Stimulated activated CD8-positive, alpha-beta memory T cell treated with anti-CD3 and anti-CD28 coated beads, Interleukin-12 subunit alpha, Interleukin-12 subunit beta, amount 100 ng/mL, for 24 hours (primary cell): ENCODE data around the gene FZD8.
"Not testable (repeated sequence)": the region's sequence is repeated elsewhere in the genome, so short reads cannot be mapped to it uniquely, and the experiment has no call there.

Experiments used
- DNase-seq: peaks from one replicate; pipeline ENCODE4 v3.0.0-alpha.2; 2020; ENCODE audit errors: extremely low read depth

Gene FZD8

DNA sequence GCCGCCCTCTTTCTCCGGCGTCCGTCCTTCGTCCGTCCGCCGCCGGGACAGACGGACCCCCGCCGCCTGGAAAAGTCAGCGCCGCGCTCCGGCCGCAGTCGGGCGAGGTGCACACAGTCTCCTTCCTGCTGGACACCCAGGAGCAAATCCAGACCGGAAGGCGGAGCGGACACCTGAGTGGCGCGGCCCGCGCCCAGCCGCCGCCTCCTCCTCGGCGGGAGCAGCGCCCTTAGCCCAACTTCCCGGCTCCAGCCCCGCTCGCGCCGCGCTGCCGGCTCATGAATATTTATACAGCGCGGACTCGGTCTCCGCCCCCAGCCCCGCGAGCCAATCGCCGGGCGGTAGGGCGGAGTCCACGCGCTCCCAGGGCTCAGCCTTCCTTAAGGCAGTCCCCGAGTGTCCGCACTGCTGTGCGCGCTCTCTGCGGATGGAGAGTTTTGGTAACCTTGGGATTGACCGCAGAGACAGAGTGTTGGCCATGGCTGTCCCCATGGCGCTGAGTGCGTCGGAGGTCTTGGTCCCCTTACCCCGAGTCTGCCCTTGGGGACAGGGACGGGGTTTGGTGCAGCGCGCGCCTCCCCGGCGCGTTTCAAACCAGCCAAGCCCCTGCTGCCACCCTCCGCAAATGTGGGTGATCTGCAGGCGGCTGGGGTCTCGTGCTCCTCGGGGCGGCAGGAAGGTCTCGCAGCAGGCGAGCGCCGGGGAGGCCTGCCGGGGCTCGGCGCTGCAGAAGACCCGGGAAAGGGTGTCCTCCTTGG is at the start of gene FZD8:
TSS of gene FZD8 (minus strand) at position 262 of the 758 bp plus-strand sequence. CDS start 867 bp downstream, outside the sequence.
- peak; percentile 44 for DNase-seq

DNA sequence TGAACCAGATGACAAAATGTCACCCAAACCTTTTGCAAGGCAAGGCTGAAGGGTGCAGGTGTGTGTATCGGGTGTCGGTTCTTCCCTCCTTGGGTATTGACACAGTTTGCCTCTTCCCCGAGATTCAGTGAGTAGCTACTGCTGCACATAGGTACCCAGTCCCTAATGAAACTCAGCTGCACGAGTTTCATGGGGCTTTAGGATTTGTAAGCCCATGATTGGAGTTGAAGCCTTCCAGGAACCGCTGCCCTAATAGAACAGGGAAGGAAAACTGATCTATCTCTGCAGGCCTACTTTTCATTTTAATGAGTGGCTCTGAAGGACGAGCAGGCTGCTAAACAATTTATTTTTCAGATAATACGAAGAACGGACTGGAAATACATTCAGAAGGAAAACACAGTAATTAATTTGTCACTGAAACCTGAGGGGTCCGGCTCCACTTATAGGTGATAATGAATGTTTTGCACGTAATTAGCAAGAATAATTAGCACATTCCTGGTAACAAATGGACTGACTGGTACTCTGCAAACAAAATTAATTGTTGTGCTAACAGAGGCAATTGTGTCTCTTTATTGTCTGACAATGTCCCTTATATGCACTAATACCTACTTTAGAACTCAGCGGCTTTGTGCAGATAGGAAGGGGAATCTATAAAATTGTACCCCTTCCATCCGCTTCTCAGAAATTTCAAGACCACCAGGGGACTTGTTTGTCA is 49.6 kb upstream of the FZD8 start:
- no peak for DNase-seq

GRCh38 chr10:35690534-35690933 is 48.4 kb upstream of the FZD8 start:
- no peak for DNase-seq

DNA sequence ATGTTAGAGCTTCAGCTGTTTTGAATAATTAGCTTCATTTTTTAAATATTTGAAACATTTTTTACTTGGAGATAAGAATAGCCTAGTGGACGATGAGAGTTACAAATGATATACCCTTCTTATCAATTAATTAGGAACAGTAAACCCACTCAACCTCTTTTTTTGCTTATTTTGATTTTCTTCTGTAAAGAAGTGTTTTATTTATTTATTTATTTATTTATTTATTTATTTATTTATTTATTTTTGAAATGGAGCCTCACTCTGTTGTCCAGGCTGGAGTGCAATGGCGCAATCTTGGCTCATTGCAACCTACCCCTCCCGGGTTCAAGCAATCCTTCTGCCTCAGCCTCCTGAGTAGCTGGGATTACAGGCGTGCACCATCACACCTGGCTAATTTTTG is 43.8 kb upstream of the FZD8 start:
- not testable (repeated sequence) for DNase-seq

GRCh38 chr10:35685402-35685801 is 43.3 kb upstream of the FZD8 start:
- no peak for DNase-seq

GRCh38 chr10:35684586-35684985 is 42.5 kb upstream of the FZD8 start:
- no peak for DNase-seq

DNA sequence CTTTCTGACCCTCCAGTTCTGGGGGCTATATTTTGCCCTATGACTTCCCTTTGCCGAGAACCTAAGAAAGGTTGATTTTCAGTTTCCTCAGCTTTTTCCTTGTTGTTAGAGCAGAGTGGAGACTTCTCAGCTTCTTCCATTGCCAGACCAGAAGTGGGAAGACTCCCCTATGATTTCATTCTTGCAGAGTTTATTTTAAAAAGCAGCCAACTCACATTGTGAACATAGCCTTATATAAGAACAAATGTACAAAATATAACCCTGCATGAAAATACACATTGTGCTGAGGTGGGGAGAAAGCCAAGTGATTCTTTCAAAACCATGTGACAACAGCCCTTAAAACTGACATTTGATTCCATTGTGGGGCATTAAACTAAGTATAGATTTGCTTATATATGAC is 33.8 kb upstream of the FZD8 start:
- DNase-seq, result no peak

DNA sequence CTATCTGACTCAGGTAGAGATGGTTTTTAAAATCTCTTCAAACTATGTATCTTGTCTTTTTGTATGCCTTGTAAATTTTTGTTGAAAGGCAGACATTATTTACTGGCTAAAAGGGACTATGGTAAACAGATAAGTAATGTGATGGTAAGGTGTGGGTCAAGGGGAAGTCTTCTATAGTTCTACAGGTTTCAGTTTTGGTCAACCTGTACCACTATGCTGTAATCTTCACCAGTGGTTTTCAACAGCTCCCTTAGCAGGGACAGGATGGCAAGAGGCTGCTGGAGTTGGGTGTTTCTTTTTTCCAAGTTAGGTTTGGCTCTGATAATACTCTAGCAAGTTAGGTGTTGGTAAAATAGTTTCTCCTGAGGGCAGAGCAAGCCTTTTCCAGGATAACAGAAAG is 32.7 kb upstream of the FZD8 start:
- DNase-seq, result no peak

DNA sequence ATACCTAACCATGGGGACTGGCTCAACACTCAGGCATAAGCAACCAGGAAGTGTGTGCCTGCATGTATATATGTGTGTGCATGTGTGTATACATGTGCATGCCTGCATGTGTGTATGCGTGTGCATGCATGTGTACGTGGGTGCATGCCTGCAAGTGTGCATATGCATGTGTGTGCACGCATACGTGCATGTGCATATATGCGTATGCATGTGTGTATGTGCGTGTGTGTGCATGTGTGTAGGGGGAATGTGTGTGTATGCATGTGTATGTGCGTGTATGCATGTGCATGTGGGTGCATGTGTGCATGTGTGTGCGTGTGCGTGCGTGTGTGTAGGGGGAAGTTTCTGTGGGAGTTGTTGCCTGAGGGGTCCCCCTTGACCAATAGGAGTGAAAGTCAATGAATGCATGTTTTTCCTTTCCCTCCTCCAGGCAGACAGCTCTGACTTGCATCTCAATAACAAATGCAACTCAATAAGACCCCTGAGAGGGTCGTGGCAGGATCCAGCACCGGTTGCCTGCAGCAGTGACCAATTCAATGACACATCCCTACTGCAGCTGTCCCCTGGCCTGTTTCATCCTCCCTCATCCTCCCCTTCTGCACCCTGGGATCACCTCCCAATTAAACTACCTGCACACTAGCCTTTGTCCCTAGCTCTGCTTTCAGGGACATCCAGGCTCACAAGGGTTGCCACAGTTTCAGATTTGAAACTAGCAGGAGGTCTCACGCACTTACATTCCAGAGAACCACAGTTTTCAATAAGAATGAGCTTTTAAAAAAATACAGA is 27.0 kb upstream of the FZD8 start:
- DNase-seq, result no peak

DNA sequence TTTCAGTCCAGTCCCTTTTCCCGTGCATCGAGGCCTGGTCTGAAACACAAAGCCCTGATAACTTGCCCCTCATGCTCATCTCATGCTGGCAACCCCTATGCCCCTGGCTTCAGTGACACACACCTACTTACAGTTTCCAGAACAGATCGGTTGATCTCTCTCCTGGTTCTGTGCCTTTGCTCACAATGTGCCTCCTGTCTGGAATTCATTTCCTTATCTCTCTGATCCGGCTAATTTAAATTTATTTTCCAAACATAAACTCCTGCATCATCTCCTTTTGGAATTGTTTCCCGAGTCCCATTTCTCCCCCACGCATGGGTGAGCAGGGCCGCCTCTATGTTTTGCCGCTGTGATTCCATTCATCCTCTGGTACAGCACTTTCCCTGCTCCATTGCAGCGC is 25.9 kb upstream of the FZD8 start:
- DNase-seq, result no peak

- no peak for DNase-seq
Observed at GRCh38 chr10:35667270-35667889, 25.3 kb upstream of the FZD8 start.

DNA sequence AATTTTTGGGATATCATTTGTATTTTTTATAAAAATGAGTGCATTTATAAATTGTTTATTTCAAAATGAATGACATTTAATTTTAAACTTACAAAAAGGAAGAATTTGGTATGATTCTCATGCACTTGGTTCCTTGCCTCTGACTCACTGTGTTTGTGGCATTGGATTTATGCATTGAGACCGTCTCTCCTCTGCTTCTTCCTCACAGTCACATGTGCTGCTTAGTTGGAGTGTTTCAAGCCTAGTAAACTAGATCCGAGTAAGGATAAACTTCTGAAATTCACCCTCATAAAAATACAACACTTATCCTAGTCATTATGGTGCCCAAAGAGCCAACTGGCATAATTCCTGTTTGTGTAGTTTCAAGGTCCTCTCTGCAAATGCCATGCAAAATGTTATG is 19.1 kb upstream of the FZD8 start:
- DNase-seq, result no peak

GRCh38 chr10:35659456-35659855 is 17.4 kb upstream of the FZD8 start:
- no peak for DNase-seq

- DNase-seq, result no peak
Observed at GRCh38 chr10:35657621-35658020, 15.5 kb upstream of the FZD8 start.

- no peak for DNase-seq
Observed at GRCh38 chr10:35652824-35653223, 10.7 kb upstream of the FZD8 start.

DNA sequence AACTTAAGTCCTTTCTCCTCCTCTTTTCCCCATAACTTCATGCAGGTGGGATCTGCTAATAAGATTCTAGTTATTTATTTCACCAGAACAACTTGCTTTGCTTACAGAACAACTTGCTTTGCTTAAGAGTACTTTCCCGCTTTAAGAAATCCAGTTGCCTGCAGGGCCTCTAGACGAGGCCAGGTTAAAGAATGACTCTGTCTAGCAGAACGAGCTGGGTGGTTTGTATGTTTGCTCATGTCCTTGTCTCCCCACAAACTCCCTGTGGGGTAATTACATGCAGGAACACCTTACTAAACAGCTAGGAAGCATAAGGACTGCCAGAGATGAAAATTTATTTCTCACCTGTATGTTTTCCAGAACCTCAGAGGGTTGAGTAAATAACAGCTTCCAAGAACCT is 8.8 kb upstream of the FZD8 start:
- DNase-seq, result no peak

GRCh38 chr10:35644050-35644950 is 2.2 kb upstream of the FZD8 start:
- no peak for DNase-seq

DNA sequence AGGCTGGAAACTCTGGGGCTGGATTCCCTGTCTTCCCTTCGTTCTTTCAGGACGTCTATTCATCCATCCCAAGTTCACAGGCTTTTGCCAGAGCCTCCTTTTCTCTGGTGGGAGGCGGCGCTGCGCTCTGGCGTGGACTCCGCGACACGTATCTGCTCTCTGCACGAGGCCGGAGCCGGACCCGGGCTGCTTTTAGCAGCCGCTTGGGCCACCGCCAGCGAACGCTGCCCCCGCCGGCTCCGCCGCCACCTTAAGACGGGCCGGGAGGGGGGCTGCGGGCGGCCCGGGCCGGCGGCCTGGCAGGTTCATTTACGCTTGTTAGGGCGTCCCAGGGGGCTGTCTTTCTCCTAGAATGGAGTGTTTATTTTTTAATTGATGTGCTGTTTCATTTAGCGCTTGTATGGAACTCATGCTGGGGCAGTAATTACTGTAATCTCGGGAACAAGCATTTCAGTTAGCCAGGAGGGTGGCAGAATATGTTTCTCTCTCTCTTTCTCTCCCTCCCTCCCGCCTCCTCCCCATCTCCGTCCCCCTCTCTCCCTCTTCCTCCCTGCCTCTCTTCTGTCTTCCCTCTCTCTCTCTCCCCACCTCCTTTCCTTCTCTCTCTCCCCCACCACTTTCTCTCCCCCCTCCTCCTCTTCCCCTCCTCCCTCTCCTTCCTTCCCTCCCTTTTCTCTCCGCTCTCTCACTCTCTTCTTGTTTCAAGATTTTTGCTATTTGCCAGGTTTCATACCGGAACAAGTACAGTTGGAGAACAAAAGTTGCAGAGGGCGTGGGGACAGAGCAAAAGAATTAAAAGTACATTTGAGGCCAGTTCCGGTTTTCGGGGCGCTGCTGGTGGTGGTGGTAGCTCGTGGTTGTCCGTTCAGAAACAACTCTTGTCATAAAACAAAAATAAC is 1.3 kb upstream of the FZD8 start:
- no peak for DNase-seq

DNA sequence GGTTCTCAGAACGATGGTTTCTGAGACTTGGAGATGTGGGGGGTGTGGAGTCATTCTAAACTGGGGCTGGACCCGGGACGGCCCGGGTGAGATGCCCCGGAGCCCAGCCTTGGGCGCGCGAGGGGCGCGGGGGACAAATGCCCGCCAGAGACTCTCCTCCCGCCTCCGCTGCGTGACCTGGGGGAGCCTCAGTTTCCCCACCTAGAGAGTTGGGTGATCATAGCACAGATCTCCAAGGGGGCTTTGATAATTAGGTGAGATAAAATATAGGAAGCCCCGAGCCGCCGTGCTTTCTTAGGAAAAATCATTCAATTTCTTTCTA is 658 bp upstream of the FZD8 start:
- DNase-seq, result no peak

GRCh38 chr10:35641676-35642034 is 441 bp downstream of the FZD8 start:
- no peak for DNase-seq
